Measurements from ENCODE around the gene LSM8.
"Not testable (repeated sequence)": the region's sequence is repeated elsewhere in the genome, so short reads cannot be mapped to it uniquely, and the experiment has no call there.

LSM8 gene

DNA sequence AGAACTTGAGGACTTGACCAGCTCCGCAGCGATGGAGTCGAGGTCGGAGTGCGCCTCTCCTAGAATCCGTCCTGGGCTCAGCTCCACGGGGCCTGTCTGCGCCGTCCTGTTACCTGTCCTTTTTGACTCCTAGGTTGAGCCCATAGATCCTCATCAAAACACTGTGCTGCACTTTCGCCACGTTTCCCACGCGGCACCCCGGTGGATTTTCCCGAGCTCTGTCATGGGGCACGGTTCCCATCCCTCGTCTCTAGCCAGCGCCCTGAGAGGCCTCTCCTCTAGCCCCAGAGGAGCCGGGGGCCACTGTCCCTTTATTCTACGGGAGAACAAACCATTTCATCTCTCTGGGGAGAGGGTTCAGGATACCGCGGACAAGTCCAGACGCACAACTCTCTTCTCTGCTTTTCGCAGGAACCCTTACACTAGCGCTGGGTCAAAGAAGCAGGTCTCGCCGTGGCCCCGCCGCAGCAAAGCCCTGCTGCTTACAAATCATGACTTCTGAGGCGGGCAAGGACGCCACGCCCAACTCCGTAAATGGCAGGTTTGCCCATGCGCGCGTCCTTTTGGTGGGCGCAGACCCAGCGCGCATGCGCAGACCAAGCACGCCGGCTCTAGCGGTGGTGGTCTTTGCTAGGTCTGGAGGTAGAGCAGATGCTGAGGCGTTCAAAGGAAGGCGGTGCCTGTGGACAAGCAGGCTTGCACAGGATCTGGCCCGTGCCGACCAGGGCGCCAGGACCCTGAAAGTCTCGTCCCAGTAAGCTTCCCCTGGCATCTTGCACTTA is 30.3 kb downstream of the LSM8 start:
- DNase-seq: no peak

DNA sequence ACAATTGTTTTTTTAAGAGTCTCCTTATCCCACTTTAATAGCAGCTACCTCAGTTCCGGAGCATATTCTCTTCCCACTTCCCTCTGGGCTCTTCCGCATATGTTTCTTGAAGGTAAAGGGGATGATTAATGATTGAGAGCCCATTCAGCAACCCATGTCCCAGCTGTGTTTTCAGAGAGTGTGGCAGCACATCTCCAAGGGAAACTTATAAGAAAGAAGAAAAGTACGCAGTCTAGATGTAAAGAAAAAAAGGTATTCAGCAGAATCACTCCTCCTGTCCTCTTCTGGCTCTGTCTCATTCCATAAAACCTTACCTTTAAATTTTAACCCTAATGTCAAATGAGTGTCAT is 30.8 kb downstream of the LSM8 start:
- no peak for DNase-seq

DNA sequence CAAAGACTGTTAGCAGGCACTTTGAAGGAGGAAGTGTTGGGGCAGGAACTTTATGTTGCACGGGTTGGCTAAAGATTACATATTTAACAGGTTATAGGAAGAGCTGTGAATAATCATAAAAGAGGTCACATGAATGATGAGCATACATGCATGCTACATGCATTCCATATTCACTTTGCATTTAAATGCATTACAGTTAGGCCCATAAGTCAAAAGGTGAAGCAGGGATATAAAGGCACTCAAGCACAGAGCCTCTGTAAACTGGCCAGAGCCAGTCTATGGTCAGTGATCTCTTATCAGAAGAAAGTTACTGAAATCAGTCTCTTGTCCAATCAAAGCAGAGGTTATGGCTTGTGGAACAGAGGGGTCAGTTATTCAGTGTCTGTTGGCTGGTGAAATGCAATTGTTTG is 33.3 kb downstream of the LSM8 start:
- DNase-seq: no peak

GRCh38 chr7:118218413-118219156 is 34.6 kb downstream of the LSM8 start:
- no peak for DNase-seq

DNA sequence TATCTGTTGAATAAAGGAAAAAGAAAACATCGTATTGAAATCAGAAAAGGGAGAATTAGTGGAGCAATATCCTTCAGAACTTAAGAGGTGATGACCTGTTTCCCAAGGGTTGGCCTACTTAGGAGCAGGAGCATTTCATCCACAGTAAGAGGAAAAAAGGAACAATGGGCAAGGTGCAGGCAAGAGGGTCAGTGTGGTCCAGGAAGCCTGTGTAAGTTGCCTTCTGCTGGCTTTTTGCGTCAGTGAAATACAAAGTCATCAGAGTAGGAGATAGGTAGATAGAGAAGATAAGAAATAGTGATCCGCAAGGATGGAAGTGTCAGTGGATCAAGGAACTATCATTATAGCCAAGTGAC is 35.2 kb downstream of the LSM8 start:
- no peak for DNase-seq

DNA sequence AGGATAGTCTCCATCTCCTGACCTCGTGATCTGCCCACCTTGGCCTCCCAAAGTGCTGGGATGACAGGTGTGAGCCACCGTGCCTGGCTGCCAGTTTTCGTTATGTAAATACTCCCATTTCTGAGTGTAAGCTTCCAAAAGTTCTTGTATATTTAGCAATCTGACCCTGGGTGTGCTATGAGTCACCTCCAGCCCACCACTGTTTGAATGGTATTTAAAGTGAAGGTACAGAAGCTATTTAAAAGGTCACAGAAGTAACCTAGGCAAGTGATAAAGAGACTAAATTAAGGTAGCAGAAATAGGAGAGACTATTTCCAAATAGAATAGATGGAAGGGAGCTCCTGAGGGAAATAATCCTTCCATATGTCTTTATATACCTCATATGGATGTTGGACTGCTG is 36.6 kb downstream of the LSM8 start:
- no peak for DNase-seq

DNA sequence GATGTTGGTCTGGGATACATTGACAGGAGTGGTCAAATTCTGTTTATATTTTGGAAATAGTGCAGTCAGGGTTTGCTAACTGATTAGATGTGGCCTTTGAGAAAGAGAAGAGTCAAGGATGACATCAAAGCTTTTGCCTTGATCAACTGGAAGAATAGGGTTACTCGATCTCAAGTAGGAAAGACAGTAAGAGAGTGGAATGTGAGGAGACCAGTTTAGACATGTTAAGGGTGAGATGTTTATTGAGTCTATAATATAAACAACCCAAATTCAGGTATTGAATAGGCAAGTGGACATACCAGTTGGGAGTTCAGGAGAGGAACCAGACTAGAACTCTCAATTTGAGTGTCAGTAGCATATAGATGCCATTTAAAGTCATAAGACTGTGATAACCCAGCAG is 38.6 kb downstream of the LSM8 start:
- DNase-seq: no peak

- DNase-seq: no peak
Observed at GRCh38 chr7:118224521-118224920, 40.6 kb downstream of the LSM8 start, which contains the start of gene ANKRD7. Gene ANKRD7, plus strand, starts transcription at chr7:118224704. Its CDS starts 127 bp downstream, at chr7:118224831.

GRCh38 chr7:118232837-118233236 is 48.9 kb downstream of the LSM8 start:
- no peak for DNase-seq

- no peak for DNase-seq
Observed at GRCh38 chr7:118233799-118234198, 49.8 kb downstream of the LSM8 start.

DNA sequence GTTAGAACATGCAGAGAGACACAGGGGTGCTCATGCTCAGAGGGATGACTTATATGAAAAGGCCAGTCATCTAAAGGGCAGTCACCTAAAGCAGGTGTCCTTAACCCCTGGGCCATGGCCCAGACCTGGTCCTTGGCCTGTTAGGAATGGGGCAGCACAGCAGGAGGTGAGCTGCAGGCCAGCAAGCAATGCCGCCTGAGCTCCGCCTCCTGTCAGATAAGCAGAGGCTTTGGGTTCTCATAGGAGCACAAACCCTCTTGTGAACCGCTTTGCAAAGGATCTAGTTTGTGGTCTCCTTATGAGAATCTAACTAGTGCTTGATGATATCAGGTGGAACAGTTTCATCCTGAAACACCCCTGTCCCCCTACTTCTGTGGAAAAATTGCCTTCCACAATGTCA is 55.0 kb downstream of the LSM8 start:
- DNase-seq: no peak

DNA sequence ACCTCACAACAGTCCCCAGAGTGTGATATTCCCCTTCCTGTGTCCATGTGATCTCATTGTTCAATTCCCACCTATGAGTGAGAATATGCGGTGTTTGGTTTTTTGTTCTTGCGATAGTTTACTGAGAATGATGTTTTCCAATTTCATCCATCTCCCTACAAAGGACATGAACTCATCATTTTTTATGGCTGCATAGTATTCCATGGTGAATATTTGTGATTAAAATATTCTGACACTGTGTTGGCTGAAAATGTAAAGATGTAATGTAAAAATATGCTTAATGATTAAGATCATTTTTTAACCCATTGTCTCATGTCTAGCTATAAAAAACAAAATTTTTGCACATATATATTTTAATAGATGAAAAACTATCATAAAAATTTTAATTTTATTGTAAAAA is 56.4 kb downstream of the LSM8 start:
- DNase-seq: not testable (repeated sequence)

Measured in KG1 (cell line).